Measurements from ENCODE around the gene STK38.
"Not testable (repeated sequence)": the region's sequence is repeated elsewhere in the genome, so short reads cannot be mapped to it uniquely, and the experiment has no call there.

The STK38 gene

DNA sequence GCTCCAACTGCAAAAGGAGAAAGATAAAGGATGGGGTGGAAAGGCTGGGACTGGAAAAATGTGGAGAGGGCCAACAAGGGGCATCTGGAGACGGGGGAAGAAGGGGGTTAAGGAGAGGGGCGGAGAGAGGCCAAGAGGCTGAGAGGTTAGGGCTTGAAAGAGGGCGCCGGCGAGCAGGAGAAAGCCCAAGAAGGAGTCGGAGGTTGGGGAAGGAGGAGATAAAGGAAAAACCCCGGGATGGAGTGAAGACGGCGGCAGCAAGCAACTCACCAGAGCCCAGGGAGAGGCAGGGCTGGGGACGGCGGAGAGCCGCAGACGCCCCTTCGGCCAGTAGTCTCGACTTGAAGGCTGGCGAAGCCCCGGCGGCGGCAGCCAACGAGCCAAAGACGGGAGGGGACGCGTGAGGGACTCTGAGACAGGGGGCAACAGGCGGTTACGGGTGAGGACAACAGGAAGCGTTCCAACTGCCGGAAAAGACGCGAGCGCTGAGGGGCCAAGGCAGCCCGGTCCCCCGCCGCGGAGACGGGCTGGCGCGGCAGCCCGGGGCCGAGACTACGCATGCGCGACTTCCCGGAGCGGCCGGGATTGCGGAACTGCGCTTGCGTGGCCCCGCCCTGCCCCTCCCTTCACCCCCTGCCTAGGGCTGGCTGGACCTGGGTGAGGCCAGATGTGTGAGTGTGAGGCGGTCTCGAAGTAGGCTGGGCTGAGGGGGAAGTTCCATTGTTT lies at the start of gene STK38:
TSS of gene STK38 (minus strand) at position 560 of the 726 bp plus-strand sequence. CDS start 7,277 bp downstream, outside the sequence.
- Mint-ChIP-seq H3K27me3 (no peaks in the 10 kb centered on the region), H3K4me1 (ENCODE audit: low read depth) (peaks cover 36% of the 10 kb centered on the region), H3K4me3 (peak within 1 kb of the TSS; percentile 95), H3K36me3 (ENCODE audit: low read depth) (peaks cover 29% of the 10 kb centered on the region), H3K9me3 (no peaks in the 10 kb centered on the region), H3K27ac (peak within 1 kb of the TSS; percentile 95)
- intact Hi-C loops (cut with micrococcal nuclease): loop anchor here (1.0 kb wide), 1 partner anchor 47 kb away; the partner anchor contains the start of gene SRSF3

DNA sequence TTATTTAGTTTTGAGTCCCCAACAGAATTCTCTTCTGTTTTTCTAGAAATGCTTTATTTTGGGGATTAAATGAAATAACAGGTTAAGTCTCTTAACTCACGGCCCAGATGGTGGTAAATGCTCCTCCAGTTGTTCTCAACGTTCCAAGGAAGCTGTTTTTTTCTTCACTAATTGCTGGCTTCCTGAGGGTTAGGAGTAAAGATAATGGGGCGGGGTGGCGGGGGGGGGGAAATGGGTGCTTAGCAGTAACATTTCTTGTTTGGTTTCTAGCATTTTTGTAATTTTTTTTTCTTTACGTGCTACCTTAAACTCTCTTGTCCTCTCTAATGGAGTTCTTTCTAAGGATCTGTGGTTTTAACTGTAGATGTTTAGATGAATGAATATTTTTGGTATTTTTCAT lies 49.1 kb upstream of the STK38 start:
- intact Hi-C loops (cut with micrococcal nuclease): loop anchor here (1.0 kb wide), 1 partner anchor 52 kb away; no protein-coding TSS in a partner anchor
- Mint-ChIP-seq H3K4me3 (peak overlapping the region; percentile 84), H3K27me3 (no peaks in the 10 kb centered on the region), H3K27ac (peak overlapping the region; percentile 96), H3K36me3 (ENCODE audit: low read depth) (peaks cover 75% of the 10 kb centered on the region), H3K4me1 (ENCODE audit: low read depth) (peaks cover 45% of the 10 kb centered on the region), H3K9me3 (no peaks in the 10 kb centered on the region)

DNA sequence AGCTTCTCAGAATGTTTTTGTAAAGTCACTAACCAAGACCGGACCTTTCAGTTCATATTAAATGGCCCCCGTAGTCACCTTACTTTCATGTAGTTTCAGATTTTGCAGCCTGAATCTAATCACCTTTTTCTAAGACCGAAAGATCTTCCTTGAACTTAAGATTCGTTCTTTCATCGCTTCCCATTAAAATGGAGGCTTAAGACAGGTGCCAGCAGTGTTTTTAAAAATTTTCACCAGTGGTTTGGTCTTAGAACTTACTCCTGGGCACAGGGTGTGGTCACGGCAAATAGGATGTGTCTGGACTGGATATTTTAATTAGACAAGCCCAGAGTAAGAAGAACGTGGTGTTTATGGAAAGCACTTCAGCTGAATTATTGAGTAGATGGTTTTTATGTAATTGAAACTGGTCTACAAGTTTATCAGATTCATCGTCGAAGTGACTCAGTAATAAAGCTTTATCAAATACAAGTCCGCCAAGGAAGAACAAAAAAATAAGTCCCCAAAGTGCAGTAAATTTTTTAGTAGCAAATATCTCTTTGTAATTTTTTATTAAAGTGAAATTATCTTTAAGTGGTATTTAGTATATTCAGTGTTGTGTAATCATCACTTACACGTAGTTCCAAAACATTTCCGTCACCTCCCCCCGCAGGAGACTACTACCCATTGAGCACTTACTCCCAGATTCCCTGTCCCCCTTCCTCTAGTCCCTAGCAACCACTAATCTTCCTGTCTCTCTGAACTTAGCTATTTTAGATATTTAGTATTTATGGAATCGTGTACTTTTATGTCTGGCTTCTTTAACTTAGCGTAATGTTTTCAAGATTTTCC lies 47.8 kb upstream of the STK38 start:
- intact Hi-C loops (cut with micrococcal nuclease): loop anchor here (1.0 to 5.0 kb wide), 2 partner anchors 48 to 173 kb away; partner anchors contain the start of gene STK38

DNA sequence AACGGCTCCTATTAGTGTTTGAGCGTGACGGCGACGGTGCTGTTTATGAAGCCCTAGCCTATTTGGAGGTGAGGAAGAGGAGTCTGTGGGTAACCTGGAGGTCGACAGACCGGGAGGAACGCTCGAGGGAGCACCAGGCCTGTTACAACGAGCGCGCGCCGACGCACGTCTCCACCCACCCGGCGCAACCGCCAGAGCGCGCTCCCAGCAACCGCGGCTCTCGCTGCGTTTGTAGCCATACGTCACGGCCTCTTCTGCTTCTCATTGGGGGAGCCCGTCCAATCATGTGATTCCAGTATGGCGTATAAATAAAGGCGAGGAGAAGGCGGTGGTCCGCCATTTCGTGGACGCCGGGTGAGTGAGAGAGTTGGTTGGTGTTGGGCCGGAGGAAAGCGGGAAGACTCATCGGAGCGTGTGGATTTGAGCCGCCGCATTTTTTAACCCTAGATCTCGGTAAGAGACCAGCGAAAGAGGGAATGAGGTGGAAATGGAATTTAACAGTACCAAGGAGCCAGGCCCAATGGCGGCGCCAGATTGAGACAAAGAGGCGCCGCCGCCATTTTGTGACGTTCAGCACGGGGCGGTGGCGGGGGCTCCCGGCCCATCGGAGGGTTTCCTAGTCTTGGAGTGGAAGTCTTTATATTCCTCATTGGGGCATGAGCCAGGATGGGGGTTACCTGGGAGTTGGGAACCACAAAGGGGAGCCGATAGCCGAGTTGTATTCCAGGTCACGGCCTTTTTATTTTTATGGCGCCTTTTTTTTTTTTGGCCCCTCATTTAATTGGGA lies 46.9 kb upstream of the STK38 start, which contains the start of gene SRSF3:
TSS of gene SRSF3 (plus strand) at position 334 of the 787 bp plus-strand sequence. CDS start 2,401 bp downstream, outside the sequence.
- no peaks in the 10 kb centered on the region for H3K27me3 Mint-ChIP-seq
- H3K9me3 Mint-ChIP-seq: no peaks in the 10 kb centered on the region
- H3K4me3 Mint-ChIP-seq: peak within 1 kb of the TSS; percentile 84
- intact Hi-C loops (cut with micrococcal nuclease): loop anchor here (1.0 to 5.0 kb wide), 2 partner anchors 47 to 172 kb away; partner anchors contain the start of gene STK38
- H3K4me1 Mint-ChIP-seq (ENCODE audit: low read depth): peaks cover 36% of the 10 kb centered on the region
- H3K27ac Mint-ChIP-seq: peak within 1 kb of the TSS; percentile 96
- peaks cover 54% of the 10 kb centered on the region for H3K36me3 Mint-ChIP-seq (ENCODE audit: low read depth)

More for the DNA sequence above, 47.8 kb upstream of the STK38 start:
- peaks cover 62% of the 10 kb centered on the region for H3K36me3 Mint-ChIP-seq (ENCODE audit: low read depth)
- H3K27me3 Mint-ChIP-seq: no peaks in the 10 kb centered on the region
- H3K4me1 Mint-ChIP-seq (ENCODE audit: low read depth): peaks cover 43% of the 10 kb centered on the region
- no peaks in the 10 kb centered on the region for H3K9me3 Mint-ChIP-seq
- H3K4me3 Mint-ChIP-seq: peak overlapping the region; percentile 84
- H3K27ac Mint-ChIP-seq: peak overlapping the region; percentile 96

DNA sequence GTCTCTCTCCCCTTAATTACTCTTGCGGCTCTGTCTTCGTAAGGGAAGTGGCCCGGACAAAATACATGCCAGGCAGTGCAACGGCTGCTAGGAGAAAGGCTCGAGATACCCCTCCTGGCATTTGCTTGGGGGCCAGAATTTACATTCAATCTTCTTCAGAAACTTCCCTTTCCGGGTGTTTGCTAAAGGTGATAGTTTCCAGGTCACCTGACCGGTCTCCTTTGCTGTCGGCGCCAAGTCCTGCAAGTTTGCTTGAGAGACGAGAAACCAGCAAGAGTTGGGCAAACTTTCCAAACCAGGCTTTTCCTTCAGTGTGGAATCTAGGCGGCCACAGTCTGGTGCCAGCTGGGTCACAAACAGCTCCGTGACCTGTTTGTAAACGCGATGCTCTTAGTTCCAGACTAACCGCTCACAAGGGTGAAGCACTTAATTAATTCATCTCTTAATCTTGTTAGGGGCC lies 46.3 kb upstream of the STK38 start:
- H3K36me3 Mint-ChIP-seq (ENCODE audit: low read depth): peaks cover 48% of the 10 kb centered on the region

DNA sequence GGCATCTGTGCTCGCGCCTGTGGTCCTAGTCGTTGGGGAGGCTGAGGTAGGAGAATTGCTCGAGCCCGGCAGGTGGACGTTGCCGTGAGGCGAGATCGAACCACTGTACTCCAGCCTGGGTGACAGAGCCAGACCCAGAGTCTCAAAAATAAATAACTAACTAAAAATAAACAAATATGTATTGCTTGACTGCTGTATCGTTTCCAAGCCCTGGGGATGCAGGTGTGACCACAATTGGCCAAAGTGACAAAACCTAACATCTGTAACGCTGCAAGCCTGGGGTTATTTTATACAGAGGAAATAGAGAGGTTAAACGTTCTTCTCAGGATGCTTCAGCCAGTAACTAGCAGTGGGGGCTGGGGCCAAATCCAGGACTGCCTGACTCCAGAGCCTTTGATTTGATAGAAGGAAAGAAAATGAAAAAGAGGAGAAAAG lies 45.0 kb upstream of the STK38 start:
- H3K4me1 Mint-ChIP-seq (ENCODE audit: low read depth): peaks cover 17% of the 10 kb centered on the region
- no peaks in the 10 kb centered on the region for H3K9me3 Mint-ChIP-seq
- H3K27me3 Mint-ChIP-seq: no peaks in the 10 kb centered on the region
- H3K36me3 Mint-ChIP-seq (ENCODE audit: low read depth): peaks cover 34% of the 10 kb centered on the region
- no peak overlapping the region for H3K4me3 Mint-ChIP-seq
- H3K27ac Mint-ChIP-seq: peak overlapping the region; percentile 57
- intact Hi-C loops (cut with micrococcal nuclease): loop anchor here (5.0 kb wide), 1 partner anchor 170 kb away; no protein-coding TSS in a partner anchor

More for the DNA sequence above, 46.3 kb upstream of the STK38 start:
- H3K4me3 Mint-ChIP-seq: peak overlapping the region; percentile 84
- peak overlapping the region; percentile 96 for H3K27ac Mint-ChIP-seq
- no peaks in the 10 kb centered on the region for H3K9me3 Mint-ChIP-seq
- H3K4me1 Mint-ChIP-seq (ENCODE audit: low read depth): peaks cover 30% of the 10 kb centered on the region
- H3K27me3 Mint-ChIP-seq: no peaks in the 10 kb centered on the region
- intact Hi-C loops (cut with micrococcal nuclease): loop anchor here (1.0 to 5.0 kb wide), 2 partner anchors 46 to 171 kb away; partner anchors contain the start of gene STK38

DNA sequence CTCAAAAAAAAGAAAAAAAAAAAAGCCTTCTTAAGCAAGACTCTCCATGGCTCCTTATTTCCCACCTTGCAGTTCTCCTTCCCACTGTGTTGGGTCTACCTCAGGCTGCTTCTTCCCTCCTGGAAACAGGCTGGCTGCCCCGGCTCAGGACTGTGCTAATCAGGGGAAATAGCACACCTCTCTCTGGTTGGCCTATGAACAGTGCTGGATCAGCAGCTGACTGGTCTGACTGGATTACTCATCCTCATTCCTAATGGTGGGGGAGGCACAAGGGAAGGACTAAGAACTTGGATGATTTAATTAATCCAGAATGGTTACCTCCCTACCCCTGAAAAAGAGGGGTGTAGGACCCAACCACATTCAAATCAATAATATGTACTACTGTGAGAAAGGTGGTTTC lies 43.0 kb upstream of the STK38 start:
- Mint-ChIP-seq H3K27me3 (no peaks in the 10 kb centered on the region), H3K4me1 (ENCODE audit: low read depth) (peaks cover 11% of the 10 kb centered on the region), H3K4me3 (no peak overlapping the region), H3K27ac (no peak overlapping the region), H3K9me3 (no peaks in the 10 kb centered on the region), H3K36me3 (ENCODE audit: low read depth) (peaks cover 14% of the 10 kb centered on the region)
- intact Hi-C loops (cut with micrococcal nuclease): loop anchor here (5.0 kb wide), 1 partner anchor 168 kb away; no protein-coding TSS in a partner anchor

DNA sequence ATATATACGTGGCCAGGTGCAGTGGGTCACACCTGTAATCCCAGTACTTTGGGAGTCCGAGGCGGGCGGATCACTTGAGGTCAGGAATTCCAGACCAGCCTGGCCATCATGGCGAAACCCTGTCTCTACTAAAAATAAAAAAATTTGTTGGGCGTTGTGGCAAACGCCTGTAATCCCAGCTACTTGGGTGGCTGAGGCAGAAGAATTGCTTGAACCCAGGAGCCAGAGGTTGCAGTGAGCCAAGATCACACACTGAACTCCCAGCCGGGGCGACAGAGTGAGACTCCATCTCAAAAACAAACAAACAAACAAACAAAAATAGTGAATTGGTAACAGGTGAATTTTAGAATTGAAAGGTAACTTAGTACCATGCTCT lies 41.7 kb upstream of the STK38 start:
- H3K27ac Mint-ChIP-seq; H3K27me3 Mint-ChIP-seq; intact Hi-C loops (cut with micrococcal nuclease); H3K36me3 Mint-ChIP-seq (ENCODE audit: low read depth); H3K4me3 Mint-ChIP-seq; H3K9me3 Mint-ChIP-seq: not testable (repeated sequence)
- H3K4me1 Mint-ChIP-seq (ENCODE audit: low read depth): peaks cover 11% of the 10 kb centered on the region

DNA sequence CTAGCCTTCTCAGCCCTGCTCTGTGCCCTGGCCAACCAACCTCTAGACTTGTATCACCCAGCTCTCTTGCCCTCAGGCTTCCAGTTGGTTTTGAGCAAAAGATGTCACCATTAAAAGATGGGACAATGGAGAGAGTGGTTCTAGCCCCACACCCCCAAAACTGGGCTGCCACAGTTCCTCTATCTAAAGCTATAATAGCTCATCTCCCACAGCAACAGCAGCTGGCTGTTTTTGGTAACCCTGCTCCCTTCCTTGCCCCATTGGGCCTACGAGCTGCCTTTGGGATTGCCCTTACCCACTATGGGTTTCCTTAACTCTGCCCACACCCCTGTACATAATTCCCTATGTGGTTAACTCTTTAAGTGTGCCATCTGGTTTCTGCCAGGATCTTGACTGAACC lies 39.3 kb upstream of the STK38 start:
- intact Hi-C loops (cut with micrococcal nuclease): no loop called here
- no peaks in the 10 kb centered on the region for H3K36me3 Mint-ChIP-seq (ENCODE audit: low read depth)
- H3K4me1 Mint-ChIP-seq (ENCODE audit: low read depth): no peaks in the 10 kb centered on the region
- H3K4me3 Mint-ChIP-seq: no peak overlapping the region
- H3K9me3 Mint-ChIP-seq: no peaks in the 10 kb centered on the region
- H3K27ac Mint-ChIP-seq: no peak overlapping the region
- no peaks in the 10 kb centered on the region for H3K27me3 Mint-ChIP-seq

DNA sequence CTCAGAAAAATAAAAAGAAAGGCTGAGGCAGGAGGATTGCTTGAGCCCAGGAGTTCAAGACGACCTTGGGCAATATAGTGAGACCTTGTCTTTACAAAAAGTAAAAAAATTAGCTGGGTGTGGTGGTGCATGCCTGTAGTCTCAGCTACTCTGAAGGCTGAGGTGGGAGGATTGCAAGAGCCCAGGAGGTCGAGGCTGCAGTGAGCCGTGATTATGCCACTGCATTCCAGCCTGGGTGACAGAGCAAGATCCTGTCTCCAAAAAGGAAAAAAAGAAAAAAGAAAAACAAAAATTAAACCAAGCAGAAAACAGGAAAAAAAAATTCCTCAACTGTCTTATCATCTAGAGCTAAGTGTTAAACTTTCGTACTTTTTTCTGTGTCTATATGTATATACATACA lies 34.4 kb upstream of the STK38 start:
- Mint-ChIP-seq H3K27me3 (no peaks in the 10 kb centered on the region), H3K9me3 (no peaks in the 10 kb centered on the region), H3K36me3 (ENCODE audit: low read depth) (no peaks in the 10 kb centered on the region), H3K4me1 (ENCODE audit: low read depth) (peaks cover 34% of the 10 kb centered on the region), H3K4me3 (no peak overlapping the region), H3K27ac (no peak overlapping the region)
- intact Hi-C loops (cut with micrococcal nuclease): no loop called here

DNA sequence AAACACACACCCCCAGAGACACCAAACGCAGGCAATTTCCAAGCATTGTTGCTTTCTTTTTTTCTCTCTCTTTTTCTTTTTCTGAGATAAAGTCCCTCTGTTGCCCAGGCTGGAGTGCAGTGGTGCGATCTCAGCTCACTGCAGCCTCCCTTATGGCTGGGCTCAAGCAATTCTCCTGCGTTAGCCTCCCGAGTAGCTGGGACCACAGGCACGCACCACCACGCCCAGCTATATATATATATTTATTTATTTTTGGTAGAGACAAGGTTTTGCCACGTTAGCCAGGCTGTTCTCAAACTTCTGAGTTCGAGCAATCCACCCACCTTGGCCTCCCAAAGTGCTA lies 32.9 kb upstream of the STK38 start:
- no peak overlapping the region for H3K27ac Mint-ChIP-seq
- H3K9me3 Mint-ChIP-seq: no peaks in the 10 kb centered on the region
- peaks cover 39% of the 10 kb centered on the region for H3K4me1 Mint-ChIP-seq (ENCODE audit: low read depth)
- no peaks in the 10 kb centered on the region for H3K36me3 Mint-ChIP-seq (ENCODE audit: low read depth)
- H3K4me3 Mint-ChIP-seq: no peak overlapping the region
- intact Hi-C loops (cut with micrococcal nuclease): no loop called here
- H3K27me3 Mint-ChIP-seq: no peaks in the 10 kb centered on the region

DNA sequence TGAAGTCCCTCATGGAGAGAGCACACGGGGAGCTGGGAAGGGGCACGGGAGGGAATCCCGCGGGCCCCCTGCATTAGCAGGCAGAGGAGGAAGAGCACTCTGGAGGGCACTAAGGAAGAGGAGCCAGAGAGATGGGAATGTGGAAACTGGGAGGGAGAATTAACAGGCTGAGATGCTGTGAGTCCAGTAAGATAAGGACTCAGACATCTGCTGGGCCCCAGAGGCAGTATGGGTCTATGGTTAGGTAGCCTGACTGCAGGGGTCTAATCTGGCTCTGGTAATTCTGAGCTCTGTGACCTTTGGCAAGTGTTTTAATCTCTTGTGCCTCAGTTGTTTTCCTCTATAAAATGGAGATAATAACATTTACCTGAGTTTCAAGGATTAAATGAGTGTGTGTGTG lies 31.2 kb upstream of the STK38 start:
- intact Hi-C loops (cut with micrococcal nuclease): loop anchor here (5.0 kb wide), 1 partner anchor 156 kb away; no protein-coding TSS in a partner anchor
- H3K4me1 Mint-ChIP-seq (ENCODE audit: low read depth): peaks cover 44% of the 10 kb centered on the region
- H3K9me3 Mint-ChIP-seq: no peaks in the 10 kb centered on the region
- no peaks in the 10 kb centered on the region for H3K36me3 Mint-ChIP-seq (ENCODE audit: low read depth)
- no peak overlapping the region for H3K4me3 Mint-ChIP-seq
- peak overlapping the region; percentile 26 for H3K27ac Mint-ChIP-seq
- H3K27me3 Mint-ChIP-seq: no peaks in the 10 kb centered on the region

DNA sequence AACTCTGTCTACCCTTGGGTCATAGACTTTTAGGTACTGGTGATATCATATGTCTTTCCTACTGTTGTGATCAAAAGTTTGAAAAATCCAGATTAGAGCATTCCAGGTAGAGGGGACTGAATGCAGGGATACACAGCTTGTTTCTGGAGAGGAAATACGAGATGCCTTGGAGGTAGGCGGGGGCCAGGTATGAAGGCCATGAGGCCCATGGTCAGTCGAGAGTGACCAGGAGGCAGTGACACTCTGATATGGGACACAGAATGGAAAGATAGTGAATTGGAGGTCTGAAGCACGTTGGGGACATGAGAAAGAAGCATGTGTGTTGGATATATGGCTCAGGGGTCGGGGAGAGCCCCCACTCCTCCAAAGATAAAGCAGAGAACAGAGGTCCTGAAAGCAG lies 30.8 kb upstream of the STK38 start:
- Mint-ChIP-seq H3K36me3 (ENCODE audit: low read depth) (no peaks in the 10 kb centered on the region), H3K4me3 (no peak overlapping the region), H3K9me3 (no peaks in the 10 kb centered on the region), H3K4me1 (ENCODE audit: low read depth) (peaks cover 44% of the 10 kb centered on the region), H3K27me3 (no peaks in the 10 kb centered on the region), H3K27ac (peak overlapping the region; percentile 26)
- intact Hi-C loops (cut with micrococcal nuclease): loop anchor here (5.0 kb wide), 1 partner anchor 156 kb away; no protein-coding TSS in a partner anchor
